H1 (cell line): ENCODE data around the gene MCFD2. TPM values are rescaled to one million over a fixed set of nuclear protein-coding genes. Genes with fewer than 3 reads are reported as not detected.

Experiments used
- CTCF ChIA-PET: fragments of 300-600 bp; sonication (Branson Sonifier 250); formaldehyde crosslinking; loops from one replicate; lab custom pipeline; 2021; ENCODE audit not compliant: partially characterized antibody; lab: Charles Lee
- POLR2A ChIA-PET: fragments of 300-600 bp; sonication (Branson Sonifier 250); formaldehyde crosslinking; loops from one replicate; lab custom pipeline; 2021; ENCODE audit warnings: inconsistent platforms; ENCODE audit not compliant: partially characterized antibody; lab: Charles Lee
- DNase-seq, 2 experiments: peaks; one replicate each; pipeline versions ENCODE4 v3.0.0 to v3.0.0-alpha.2; 2010 to 2022; ENCODE audit warnings: low spot score in 2 of 2, low read depth in 1 of 2, mixed read lengths in 1 of 2
- FAIRE-seq: peaks from 2 replicates; lab custom pipeline; 2011; peaks lifted over from hg19 to GRCh38; lab: Jason Lieb, UNC
- H2AFZ ChIP-seq: 2 replicates; pipeline ENCODE4 v1.8.1; 2012; ENCODE audit warnings: low read length, inconsistent platforms
- H2AK5ac ChIP-seq: 2 replicates; pipeline ENCODE4 v1.6.1; 2013; ENCODE audit warnings: low read depth, low read length
- H2BK120ac ChIP-seq: replicated peaks from 2 replicates; pipeline ENCODE3; 2013; ENCODE audit warnings: low read depth, low read length, inconsistent platforms
- H2BK12ac ChIP-seq: 2 replicates; pipeline ENCODE4 v1.6.1; 2013; ENCODE audit warnings: low read depth, low read length
- H2BK15ac ChIP-seq: 2 replicates; pipeline ENCODE4 v1.6.1; 2013; ENCODE audit warnings: low read length
- H2BK20ac ChIP-seq: 2 replicates; pipeline ENCODE4 v1.6.1; 2013; ENCODE audit warnings: low read length
- H2BK5ac ChIP-seq: 2 replicates; pipeline ENCODE4 v1.6.1; 2013; ENCODE audit warnings: low read depth, low read length
- H3K14ac ChIP-seq: 2 replicates; pipeline ENCODE4 v1.6.1; 2013; ENCODE audit warnings: inconsistent platforms; ENCODE audit not compliant: insufficient read length
- H3K18ac ChIP-seq: 2 replicates; pipeline ENCODE4 v1.6.1; 2013; ENCODE audit warnings: low read length; ENCODE audit errors: extremely low read depth
- H3K23ac ChIP-seq: 2 replicates; pipeline ENCODE4 v1.6.1; 2013; ENCODE audit warnings: inconsistent platforms; ENCODE audit not compliant: insufficient read length
- H3K23me2 ChIP-seq: 2 replicates; pipeline ENCODE4 v1.6.1; 2013; ENCODE audit warnings: low read depth, low read length
- H3K27ac ChIP-seq: 2 replicates; pipeline ENCODE4 v1.6.1; 2011; ENCODE audit warnings: low read depth, low read length, inconsistent platforms
- H3K27me3 ChIP-seq, 4 experiments: replicated peaks in 1 of 4; 1 replicate in 1 of 4; 2 replicates in 3 of 4; pipeline versions ENCODE4 v1.6.1 to v1.8.1; 2011 to 2013; ENCODE audit warnings: low read length in 3 of 4, mild to moderate bottlenecking in 3 of 4, inconsistent platforms in 2 of 4, mixed read lengths in 2 of 4, moderate library complexity in 1 of 4; ENCODE audit not compliant: control insufficient read depth in 3 of 4, insufficient read depth in 3 of 4; ENCODE audit errors: extremely low read depth in 1 of 4
- H3K36me3 ChIP-seq, 4 experiments: 2 replicates each; pipeline versions ENCODE4 v1.6.1 to v1.8.1; 2011 to 2013; ENCODE audit warnings: mild to moderate bottlenecking in 4 of 4, low read length in 3 of 4, moderate library complexity in 2 of 4, control low read depth in 1 of 4, inconsistent platforms in 1 of 4; ENCODE audit not compliant: insufficient read depth in 4 of 4, control insufficient read depth in 2 of 4
- H3K4ac ChIP-seq: replicated peaks from 2 replicates; pipeline ENCODE3; 2013; ENCODE audit warnings: low read length, low read depth, mixed read lengths, inconsistent platforms; ENCODE audit not compliant: insufficient read length
- H3K4me1 ChIP-seq, 4 experiments: replicated peaks in 1 of 4; 1 replicate in 1 of 4; 2 replicates in 3 of 4; pipeline versions ENCODE4 v1.6.1 to v1.8.1; 2011 to 2013; ENCODE audit warnings: low read length in 3 of 4, inconsistent platforms in 2 of 4, mixed read lengths in 1 of 4; ENCODE audit not compliant: insufficient read depth in 4 of 4, control insufficient read depth in 3 of 4
- H3K4me2 ChIP-seq, 2 experiments: 2 replicates each; pipeline versions ENCODE4 v1.6.1 to v1.8.1; 2011 to 2013; ENCODE audit warnings: low read depth in 2 of 2, low read length in 2 of 2, control low read depth in 1 of 2, inconsistent platforms in 1 of 2, mild to moderate bottlenecking in 1 of 2; ENCODE audit not compliant: insufficient read depth in 1 of 2
- H3K4me3 ChIP-seq, 4 experiments: fragments of 200-600, 300-600 bp in 1 of 4; sonication (generic), shearing (Covaris generic), sonication (Bioruptor Twin) in 1 of 4; 2 replicates each; pipeline versions ENCODE4 v1.5.1 to v1.8.1; 2011 to 2016; ENCODE audit warnings: low read length in 4 of 4, low read depth in 3 of 4, control low read depth in 2 of 4, inconsistent platforms in 2 of 4, mild to moderate bottlenecking in 2 of 4, mixed read lengths in 1 of 4, moderate library complexity in 1 of 4; ENCODE audit not compliant: insufficient read depth in 2 of 4; ENCODE audit errors: extremely low read depth in 1 of 4
- H3K56ac ChIP-seq: replicated peaks from 2 replicates; pipeline ENCODE3; 2013; ENCODE audit warnings: low read depth, mild to moderate bottlenecking, mixed read lengths, low read length, inconsistent platforms; ENCODE audit not compliant: insufficient read length
- H3K79me1 ChIP-seq: 2 replicates; pipeline ENCODE4 v1.6.1; 2013; ENCODE audit warnings: low read depth, low read length, control low read depth
- H3K79me2 ChIP-seq, 2 experiments: 2 replicates each; pipeline versions ENCODE4 v1.6.1 to v1.8.1; 2012 to 2013; ENCODE audit warnings: low read length in 2 of 2, mild to moderate bottlenecking in 2 of 2, inconsistent platforms in 1 of 2; ENCODE audit not compliant: insufficient read depth in 2 of 2, control insufficient read depth in 1 of 2
- H3K9ac ChIP-seq, 4 experiments: replicated peaks in 1 of 4; 1 replicate in 1 of 4; 2 replicates in 3 of 4; pipeline versions ENCODE4 v1.6.1 to v1.8.1; 2011 to 2013; ENCODE audit warnings: low read depth in 3 of 4, low read length in 3 of 4, control low read depth in 2 of 4, mild to moderate bottlenecking in 2 of 4, moderate library complexity in 2 of 4, inconsistent platforms in 1 of 4; ENCODE audit errors: extremely low read depth in 1 of 4
- H3K9me3 ChIP-seq, 2 experiments: 2 replicates each; pipeline versions ENCODE4 v1.6.1 to v1.8.1; 2012 to 2013; ENCODE audit warnings: mild to moderate bottlenecking in 2 of 2, moderate library complexity in 2 of 2, control low read depth in 1 of 2, inconsistent platforms in 1 of 2, low read depth in 1 of 2, low read length in 1 of 2, mixed read lengths in 1 of 2; ENCODE audit not compliant: insufficient read depth in 2 of 2
- H4K20me1 ChIP-seq, 2 experiments: replicated peaks in 1 of 2; 2 replicates each; pipeline versions ENCODE3 to v1.8.1; 2011 to 2013; ENCODE audit warnings: inconsistent platforms in 2 of 2, low read length in 2 of 2, mild to moderate bottlenecking in 1 of 2; ENCODE audit not compliant: insufficient read depth in 2 of 2, control insufficient read depth in 1 of 2
- H4K5ac ChIP-seq: 2 replicates; pipeline ENCODE4 v1.6.1; 2013; ENCODE audit warnings: low read length, low read depth, mixed read lengths, inconsistent platforms; ENCODE audit not compliant: insufficient read length
- H4K8ac ChIP-seq: 2 replicates; pipeline ENCODE4 v1.8.0; 2013; ENCODE audit warnings: mild to moderate bottlenecking, moderate library complexity, low read length, inconsistent platforms; ENCODE audit not compliant: insufficient read depth; ENCODE audit errors: extremely low read depth
- H4K91ac ChIP-seq: replicated peaks from 2 replicates; pipeline ENCODE3; 2013; ENCODE audit warnings: low read length, mixed read lengths, inconsistent platforms; ENCODE audit not compliant: insufficient read length
- CEBPB ChIP-seq: IDR thresholded peaks from 2 replicates; pipeline ENCODE4 v1.6.1; 2012; ENCODE audit warnings: low read depth, low read length
- EGR1 ChIP-seq: IDR thresholded peaks from 2 replicates; pipeline ENCODE4 v1.6.1; 2011; ENCODE audit warnings: low read depth, low read length, borderline replicate concordance
- EP300 ChIP-seq, 2 experiments: IDR thresholded peaks; 1 replicate in 1 of 2; 2 replicates in 1 of 2; pipeline ENCODE4 v1.6.1; 2011 to 2012; ENCODE audit warnings: low read depth in 2 of 2, low read length in 2 of 2, mild to moderate bottlenecking in 2 of 2, borderline replicate concordance in 1 of 2, inconsistent platforms in 1 of 2, moderate library complexity in 1 of 2
- EZH2 ChIP-seq: fragments of 200-600 bp; sonication (generic); IDR thresholded peaks from 2 replicates; pipeline ENCODE4 v1.7.1; 2012; ENCODE audit warnings: low read depth, mild to moderate bottlenecking, moderate library complexity, low read length, inconsistent platforms; ENCODE audit not compliant: severe bottlenecking
- GABPA ChIP-seq: IDR thresholded peaks from 2 replicates; pipeline ENCODE4 v1.6.1; 2011; ENCODE audit warnings: mild to moderate bottlenecking, low read length, moderate library complexity, borderline replicate concordance; ENCODE audit not compliant: insufficient read depth
- GTF2F1 ChIP-seq: IDR thresholded peaks from 2 replicates; pipeline ENCODE4 v1.6.1; 2012; ENCODE audit warnings: low read depth, low read length, improper control_type of control experiment, borderline replicate concordance
- JUN ChIP-seq: IDR thresholded peaks from 2 replicates; pipeline ENCODE4 v1.6.1; 2011; ENCODE audit warnings: low read depth, mild to moderate bottlenecking, improper control_type of control experiment, low read length
- POLR2A ChIP-seq, 2 experiments: IDR thresholded peaks; 1 replicate in 1 of 2; 2 replicates in 1 of 2; pipeline ENCODE4 v1.6.1; 2011; ENCODE audit warnings: low read depth in 2 of 2, low read length in 2 of 2, mild to moderate bottlenecking in 2 of 2; ENCODE audit errors: control extremely low read depth in 1 of 2
- TAF7 ChIP-seq: optimal IDR thresholded peaks from 2 replicates; pipeline ENCODE3; 2011; ENCODE audit warnings: low read depth, mild to moderate bottlenecking, inconsistent platforms, low read length, moderate library complexity, borderline replicate concordance
- YY1 ChIP-seq: IDR thresholded peaks from 2 replicates; pipeline ENCODE4 v1.6.1; 2011; ENCODE audit warnings: low read depth, mild to moderate bottlenecking, low read length
- WGBS, 2 experiments: shearing (Covaris generic) in 1 of 2; methylation state at CpG; one replicate each; pipeline versions ENCODE4 v1.1.6 to v1.1.7; 2013 to 2015; ENCODE audit warnings: low lambda C conversion rate in 2 of 2, mixed read lengths in 2 of 2, inconsistent platforms in 1 of 2, low coverage in 1 of 2, missing lambda C conversion rate in 1 of 2; ENCODE audit not compliant: insufficient replicate concordance in 2 of 2, insufficient coverage in 1 of 2, insufficient read length in 1 of 2; ENCODE audit errors: extremely low coverage in 1 of 2, missing lambda C conversion rate in 1 of 2; 5-methylcytosine and 5-hydroxymethylcytosine counted together
- polyA plus RNA-seq, 7 experiments: library from polyadenylated mRNA; depleted of rRNA in 3 of 7; stranded (reverse) in 5 of 7; unstranded in 2 of 7; fragments of >200 nt in 5 of 7; fragments of 200-250 nt in 2 of 7; gene quantifications; 1 replicate in 5 of 7; 2 replicates in 1 of 7; 4 replicates in 1 of 7; pipeline versions ENCODE4 v1.2.1 to v1.2.3, GENCODE V29; 2011 to 2013; ENCODE audit warnings: missing spikeins in 2 of 7, mixed read lengths in 2 of 7
- total RNA-seq: library from RNA; stranded (reverse); fragmentation: NEBNext Ultra II Directional; extraction: Animal tissue kit (Norgen Biotek cat#: 25700); gene quantifications from 2 replicates; pipeline ENCODE4 v1.2.1, GENCODE V29; 2021

The MCFD2 gene
- total and polyA plus RNA-seq, 2 of the 8 experiments (the other 6 are each of a cell fraction or from before 2014, with no cell fraction given), result 35.2 to 76.2 TPM

- no peak overlapping the region for H3K27ac ChIP-seq
- H2AK5ac ChIP-seq, result no peak overlapping the region
- POLR2A ChIA-PET, result interaction anchor here (2.2 kb wide), 1 partner anchor 15 kb away, joined by 5 read pairs; no protein-coding TSS in a partner anchor
- no peaks in the 10 kb centered on the region for H3K9me3 ChIP-seq
- H3K4me2 ChIP-seq, result no peak overlapping the region
- peaks cover 0 to 5% (median 2%) of the 10 kb centered on the region in 4 experiments; a peak in 4 of 7 replicates for H3K27me3 ChIP-seq
- H3K18ac ChIP-seq, result no peak overlapping the region
- no peak overlapping the region for H3K4ac ChIP-seq
- H4K8ac ChIP-seq, result no peak overlapping the region
- DNase-seq, result no peak
- H4K20me1 ChIP-seq, result peaks cover 0 to 4% of the 10 kb centered on the region in 2 experiments
- no peak overlapping the region for H4K5ac ChIP-seq
- no peak overlapping the region for H4K91ac ChIP-seq
- WGBS, 2 experiments, result 89% methylated on average over 7 of the region's 7 CpGs; no CpG with 5 or more reads in 1 of the 2 experiments
- no peaks in the 10 kb centered on the region for H3K79me2 ChIP-seq
- H2BK15ac ChIP-seq, result no peak overlapping the region
- no peak for FAIRE-seq
- H3K4me1 ChIP-seq, result peaks cover 0 to 5% (median 3%) of the 10 kb centered on the region in 4 experiments; a peak in 6 of 7 replicates
- H2BK20ac ChIP-seq, result no peak overlapping the region
- no peak overlapping the region for H3K9ac ChIP-seq
- H3K4me3 ChIP-seq, result no peak overlapping the region
- no peak overlapping the region for H2BK120ac ChIP-seq
- H3K14ac ChIP-seq, result no peak overlapping the region
- H3K23me2 ChIP-seq, result peaks cover 7% of the 10 kb centered on the region
- H3K36me3 ChIP-seq, result 0 out of 8 replicates have a peak, but pooled peaks cover 0 to 2% (median 0%) of the 10 kb centered on the region in 4 experiments
- H3K79me1 ChIP-seq, result peaks cover 9% of the 10 kb centered on the region
- H3K56ac ChIP-seq, result no peak overlapping the region
- no peak for TF ChIP-seq GABPA
- TF ChIP-seq EGR1, result no peak
- no peak for TF ChIP-seq EP300 (IDR thresholded peaks at IDR 0.05; ENCODE audit: borderline replicate concordance in 1 of 2, low read depth in 2 of 2, low read length in 2 of 2)
- no peak for TF ChIP-seq EZH2
- TF ChIP-seq YY1, result no peak
- no peak for TF ChIP-seq CEBPB
- no peak for TF ChIP-seq JUN
- no peak for TF ChIP-seq TAF7
- no peak for TF ChIP-seq POLR2A (IDR thresholded peaks at IDR 0.05; ENCODE audit: control extremely low read depth in 1 of 2, low read depth in 2 of 2, low read length in 2 of 2)
- TF ChIP-seq GTF2F1, result no peak
- H2AFZ ChIP-seq, result no peak overlapping the region
- CTCF ChIA-PET, result interaction anchor here (0.7 kb wide), 1 partner anchor 582 kb away, joined by 6 read pairs; no protein-coding TSS in a partner anchor
- no peak overlapping the region for H2BK5ac ChIP-seq
- no peak overlapping the region for H3K23ac ChIP-seq
- H2BK12ac ChIP-seq, result no peak overlapping the region
These were observed 30.1 kb upstream of the MCFD2 start for GRCh38 chr2:46945671-46946070.
